Ishikawa (cell line): ENCODE data around the gene PLA2R1.
A peak's percentile ranks its signal among the peaks of the same experiment; 100 is the strongest.

Experiments
- CEBPB ChIP-seq: IDR thresholded peaks from 2 replicates; pipeline ENCODE4 v1.6.1; 2012
- CREB1 ChIP-seq: IDR thresholded peaks from 2 replicates; pipeline ENCODE4 v1.6.1; 2012; ENCODE audit warnings: low read depth
- EGR1 ChIP-seq: IDR thresholded peaks from 2 replicates; pipeline ENCODE4 v1.6.1; 2012
- EP300 ChIP-seq: IDR thresholded peaks from 2 replicates; pipeline ENCODE4 v1.6.1; 2012; ENCODE audit warnings: borderline replicate concordance
- FOXM1 ChIP-seq: IDR thresholded peaks from 2 replicates; pipeline ENCODE4 v1.6.1; 2012; ENCODE audit warnings: low read depth, borderline replicate concordance
- MAX ChIP-seq: IDR thresholded peaks from 2 replicates; pipeline ENCODE4 v1.6.1; 2012
- NFIC ChIP-seq: IDR thresholded peaks from 2 replicates; pipeline ENCODE4 v1.6.1; 2012
- RAD21 ChIP-seq: IDR thresholded peaks from 2 replicates; pipeline ENCODE4 v1.6.1; 2012; ENCODE audit warnings: low read depth
- REST ChIP-seq: IDR thresholded peaks from 2 replicates; pipeline ENCODE4 v1.6.1; 2012; ENCODE audit warnings: low read depth, mild to moderate bottlenecking
- TAF1 ChIP-seq: IDR thresholded peaks from 2 replicates; pipeline ENCODE4 v1.6.1; 2012; ENCODE audit warnings: low read depth, mild to moderate bottlenecking
- TCF12 ChIP-seq: IDR thresholded peaks from 2 replicates; pipeline ENCODE4 v1.6.1; 2012; ENCODE audit warnings: low read depth
- TEAD4 ChIP-seq: IDR thresholded peaks from 2 replicates; pipeline ENCODE4 v1.6.1; 2012
- USF1 ChIP-seq: IDR thresholded peaks from 2 replicates; pipeline ENCODE4 v1.6.1; 2012
- YY1 ChIP-seq: IDR thresholded peaks from 2 replicates; pipeline ENCODE4 v1.6.1; 2012; ENCODE audit warnings: low read depth
- ZBTB7A ChIP-seq: IDR thresholded peaks from 2 replicates; pipeline ENCODE4 v1.6.1; 2012; ENCODE audit warnings: low read depth

The PLA2R1 gene

GRCh38 chr2:159968279-159968900 lies 94.0 kb downstream of the PLA2R1 start:
- TF ChIP-seq TEAD4 (peak; percentile 34; the same call in 1 of the 2 replicates), EGR1 (no peak), MAX (no peak), EP300 (no peak), NFIC (no peak), TCF12 (no peak), TAF1 (no peak), CREB1 (no peak), FOXM1 (no peak), CEBPB (no peak), RAD21 (peak; percentile 85), ZBTB7A (no peak), USF1 (no peak), YY1 (no peak), REST (no peak)

GRCh38 chr2:159963700-159964099 lies 98.7 kb downstream of the PLA2R1 start:
- TF ChIP-seq FOXM1: no peak
- TF ChIP-seq MAX: no peak
- TF ChIP-seq RAD21: no peak
- no peak for TF ChIP-seq TCF12
- no peak for TF ChIP-seq CEBPB
- no peak for TF ChIP-seq NFIC
- TF ChIP-seq EP300: no peak
- no peak for TF ChIP-seq ZBTB7A
- no peak for TF ChIP-seq REST
- no peak for TF ChIP-seq YY1
- no peak for TF ChIP-seq USF1

- no peak for TF ChIP-seq CEBPB
- no peak for TF ChIP-seq USF1
- TF ChIP-seq TEAD4: no peak
- TF ChIP-seq TAF1: no peak
- no peak for TF ChIP-seq YY1
- no peak for TF ChIP-seq NFIC
- TF ChIP-seq REST: no peak
- TF ChIP-seq MAX: no peak
Measured at GRCh38 chr2:159961451-159961850, 101.0 kb downstream of the PLA2R1 start.

GRCh38 chr2:159961037-159961436 lies 101.4 kb downstream of the PLA2R1 start:
- peak; percentile 42; the same call in 1 of the 2 replicates for TF ChIP-seq EP300
- no peak for TF ChIP-seq MAX
- no peak for TF ChIP-seq TAF1
- TF ChIP-seq EGR1: no peak
- no peak for TF ChIP-seq CREB1
- peak; percentile 55; the same call in 1 of the 2 replicates for TF ChIP-seq TEAD4
- TF ChIP-seq NFIC: peak; percentile 69
- no peak for TF ChIP-seq CEBPB
